ENCODE data around the gene FBXO17. TPM values are rescaled to one million over a fixed set of nuclear protein-coding genes. Genes with fewer than 3 reads are reported as not detected.

FBXO17 gene
- total RNA-seq, 3 donors from 2014 or later: 14.2 to 67.2 (median 28.5) TPM

DNA sequence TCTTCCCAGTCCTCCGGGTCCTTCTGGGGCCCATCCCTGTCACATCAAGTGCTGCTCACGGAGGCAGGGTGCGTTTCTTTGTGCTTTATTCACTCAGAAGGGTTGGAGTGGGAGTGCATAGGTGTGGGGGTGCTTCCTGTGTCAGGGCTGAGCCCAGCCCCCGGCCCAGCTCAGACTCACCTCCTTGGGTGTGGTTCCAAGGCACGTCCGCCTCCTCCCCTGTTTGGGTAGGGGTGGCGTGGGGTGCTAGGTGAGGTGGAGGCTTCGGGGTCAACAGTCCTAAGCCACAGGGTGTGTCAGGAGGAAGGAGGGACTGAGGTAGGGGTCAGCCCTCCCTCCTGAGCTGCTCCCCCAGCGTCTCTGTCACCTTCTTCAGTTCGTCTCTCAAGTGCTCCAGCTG is 66.6 kb downstream of the FBXO17 start:
- intact Hi-C loops (cut with DNase I; ENCODE audit: low total_unique reads): no loop called here
- TF ChIP-seq POLR2AphosphoS5 (IDR thresholded peaks at IDR 0.05) (no peak), POLR2A (IDR thresholded peaks at IDR 0.05) (no peak)
- TF ChIP-seq, protein P1, sequence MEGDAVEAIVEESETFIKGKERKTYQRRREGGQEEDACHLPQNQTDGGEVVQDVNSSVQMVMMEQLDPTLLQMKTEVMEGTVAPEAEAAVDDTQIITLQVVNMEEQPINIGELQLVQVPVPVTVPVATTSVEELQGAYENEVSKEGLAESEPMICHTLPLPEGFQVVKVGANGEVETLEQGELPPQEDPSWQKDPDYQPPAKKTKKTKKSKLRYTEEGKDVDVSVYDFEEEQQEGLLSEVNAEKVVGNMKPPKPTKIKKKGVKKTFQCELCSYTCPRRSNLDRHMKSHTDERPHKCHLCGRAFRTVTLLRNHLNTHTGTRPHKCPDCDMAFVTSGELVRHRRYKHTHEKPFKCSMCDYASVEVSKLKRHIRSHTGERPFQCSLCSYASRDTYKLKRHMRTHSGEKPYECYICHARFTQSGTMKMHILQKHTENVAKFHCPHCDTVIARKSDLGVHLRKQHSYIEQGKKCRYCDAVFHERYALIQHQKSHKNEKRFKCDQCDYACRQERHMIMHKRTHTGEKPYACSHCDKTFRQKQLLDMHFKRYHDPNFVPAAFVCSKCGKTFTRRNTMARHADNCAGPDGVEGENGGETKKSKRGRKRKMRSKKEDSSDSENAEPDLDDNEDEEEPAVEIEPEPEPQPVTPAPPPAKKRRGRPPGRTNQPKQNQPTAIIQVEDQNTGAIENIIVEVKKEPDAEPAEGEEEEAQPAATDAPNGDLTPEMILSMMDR (IDR thresholded peaks at IDR 0.05): no peak
- H3K9me3 ChIP-seq: no peaks in the 10 kb centered on the region
- no peaks in the 10 kb centered on the region for H3K27me3 ChIP-seq
- no peak overlapping the region for H3K4me3 ChIP-seq
- H3K27ac ChIP-seq: no peak overlapping the region
- no peak for DNase-seq (ENCODE audit: low spot score in 2 of 2)
- no peaks in the 10 kb centered on the region for H3K4me1 ChIP-seq
- peaks cover 4% of the 10 kb centered on the region for H3K36me3 ChIP-seq

DNA sequence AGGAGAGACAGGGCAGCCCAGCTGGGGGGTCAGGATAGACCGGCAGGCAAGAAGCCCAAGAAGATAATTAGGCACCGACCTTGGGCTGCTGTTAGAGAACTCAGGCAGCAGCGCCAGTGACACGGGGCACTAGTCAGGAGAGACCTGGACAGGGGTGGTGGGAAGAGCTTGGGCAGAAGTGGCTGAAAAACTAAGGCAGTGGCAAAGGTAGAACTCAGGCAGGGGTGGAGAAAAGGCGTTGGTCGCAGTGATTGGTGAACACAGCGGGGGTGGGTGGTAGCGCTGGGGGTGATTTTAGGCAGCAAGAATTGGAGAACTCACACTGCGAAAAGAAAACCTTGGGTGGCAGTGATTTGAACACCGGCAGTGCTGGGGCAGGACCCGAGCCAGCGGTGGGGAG is 67.9 kb downstream of the FBXO17 start:
- H3K27ac ChIP-seq: no peak overlapping the region
- H3K9me3 ChIP-seq: no peaks in the 10 kb centered on the region
- TF ChIP-seq POLR2A (IDR thresholded peaks at IDR 0.05) (no peak), POLR2AphosphoS5 (IDR thresholded peaks at IDR 0.05) (no peak)
- TF ChIP-seq, protein P1 (IDR thresholded peaks at IDR 0.05): no peak
- no peak for DNase-seq (ENCODE audit: low spot score in 2 of 2)
- H3K27me3 ChIP-seq: no peaks in the 10 kb centered on the region
- H3K4me1 ChIP-seq: no peaks in the 10 kb centered on the region
- H3K36me3 ChIP-seq: peaks cover 4% of the 10 kb centered on the region
- no peak overlapping the region for H3K4me3 ChIP-seq
- intact Hi-C loops (cut with DNase I; ENCODE audit: low total_unique reads): no loop called here

DNA sequence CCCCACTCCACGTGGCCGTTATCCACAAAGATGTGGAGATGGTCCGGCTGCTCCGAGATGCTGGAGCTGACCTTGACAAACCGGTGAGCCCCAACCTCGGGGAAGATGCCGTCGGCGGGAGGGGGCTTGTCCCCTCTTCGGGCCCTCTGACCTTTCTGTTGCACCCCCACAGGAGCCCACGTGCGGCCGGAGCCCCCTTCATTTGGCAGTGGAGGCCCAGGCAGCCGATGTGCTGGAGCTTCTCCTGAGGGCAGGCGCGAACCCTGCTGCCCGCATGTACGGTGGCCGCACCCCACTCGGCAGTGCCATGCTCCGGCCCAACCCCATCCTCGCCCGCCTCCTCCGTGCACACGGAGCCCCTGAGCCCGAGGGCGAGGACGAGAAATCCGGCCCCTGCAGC is 68.3 kb downstream of the FBXO17 start:
- Histone ChIP-seq H3K9me3 (no peaks in the 10 kb centered on the region), H3K27ac (no peak overlapping the region), H3K4me3 (no peak overlapping the region), H3K27me3 (no peaks in the 10 kb centered on the region), H3K36me3 (peaks cover 4% of the 10 kb centered on the region), H3K4me1 (no peaks in the 10 kb centered on the region)
- intact Hi-C loops (cut with DNase I; ENCODE audit: low total_unique reads): no loop called here
- no peak for DNase-seq (ENCODE audit: low spot score in 2 of 2)
- TF ChIP-seq POLR2AphosphoS5 (IDR thresholded peaks at IDR 0.05) (no peak), POLR2A (IDR thresholded peaks at IDR 0.05) (no peak)
- TF ChIP-seq, protein P1 (IDR thresholded peaks at IDR 0.05): no peak

DNA sequence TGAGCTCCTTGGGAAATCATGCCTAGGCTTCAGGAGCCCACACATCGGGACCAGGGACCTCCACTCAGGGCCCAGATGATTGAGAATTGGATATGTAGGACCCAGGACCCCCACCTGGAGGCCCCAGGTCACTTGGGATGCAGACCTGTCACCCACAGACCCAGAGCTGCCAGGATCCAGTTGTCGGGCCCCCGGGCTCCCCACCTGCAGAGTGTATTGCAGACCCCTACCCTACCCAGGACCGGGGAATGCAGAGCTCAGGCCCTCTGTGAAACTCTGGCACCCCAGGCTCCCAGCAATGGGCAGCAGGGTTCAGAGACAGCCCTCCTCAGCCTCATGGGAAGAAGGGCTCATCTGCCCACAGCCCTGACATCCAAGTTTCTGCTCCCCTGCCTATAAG is 69.9 kb downstream of the FBXO17 start:
- no peak for DNase-seq (ENCODE audit: low spot score in 2 of 2)
- Histone ChIP-seq H3K27me3 (no peaks in the 10 kb centered on the region), H3K4me1 (peaks cover 0 to 3% of the 10 kb centered on the region in 2 donors), H3K9me3 (no peaks in the 10 kb centered on the region), H3K36me3 (peaks cover 4% of the 10 kb centered on the region), H3K4me3 (no peak overlapping the region), H3K27ac (no peak overlapping the region)
- intact Hi-C loops (cut with DNase I; ENCODE audit: low total_unique reads): no loop called here
- TF ChIP-seq POLR2A (IDR thresholded peaks at IDR 0.05) (no peak), POLR2AphosphoS5 (IDR thresholded peaks at IDR 0.05) (no peak)
- TF ChIP-seq, protein P1 (IDR thresholded peaks at IDR 0.05): no peak

DNA sequence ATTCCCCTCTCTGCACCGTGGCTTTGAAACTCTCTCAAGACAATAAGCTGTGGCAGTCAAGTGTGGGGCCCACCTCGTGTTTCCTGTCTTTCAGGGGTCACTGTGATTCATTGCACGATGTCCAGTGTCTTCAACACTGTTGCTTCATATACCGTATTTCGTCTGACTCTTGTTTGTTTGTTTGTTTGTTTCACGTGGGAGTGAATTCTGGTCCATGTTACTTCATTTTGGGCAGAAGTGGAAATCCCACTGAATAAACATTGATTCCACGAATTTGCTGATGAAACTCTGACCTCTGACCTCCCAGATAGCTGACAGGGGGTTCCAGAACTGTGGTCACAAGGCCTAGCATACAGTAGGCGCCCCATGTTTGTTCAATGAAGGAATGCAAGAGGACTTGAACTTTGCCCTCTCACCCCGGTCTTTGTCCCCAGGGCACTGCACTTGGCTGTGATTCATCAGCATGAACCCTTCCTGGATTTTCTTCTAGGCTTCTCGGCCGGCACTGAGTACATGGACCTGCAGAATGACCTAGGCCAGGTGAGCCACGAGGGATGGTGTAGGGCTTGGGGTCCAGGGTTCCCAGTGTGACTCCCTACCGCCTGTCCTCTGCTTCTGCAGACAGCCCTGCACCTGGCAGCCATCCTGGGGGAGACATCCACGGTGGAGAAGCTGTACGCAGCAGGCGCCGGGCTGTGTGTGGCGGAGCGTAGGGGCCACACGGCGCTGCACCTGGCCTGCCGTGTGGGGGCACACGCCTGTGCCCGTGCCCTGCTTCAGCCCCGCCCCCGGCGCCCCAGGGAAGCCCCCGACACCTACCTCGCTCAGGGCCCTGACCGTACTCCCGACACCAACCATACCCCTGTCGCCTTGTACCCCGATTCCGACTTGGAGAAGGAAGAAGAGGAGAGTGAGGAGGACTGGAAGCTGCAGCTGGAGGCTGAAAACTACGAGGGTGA is 70.7 kb downstream of the FBXO17 start:
- no peak overlapping the region for H3K27ac ChIP-seq
- TF ChIP-seq POLR2A (IDR thresholded peaks at IDR 0.05): no peak
- no peak for TF ChIP-seq POLR2AphosphoS5 (IDR thresholded peaks at IDR 0.05)
- TF ChIP-seq, protein P1 (IDR thresholded peaks at IDR 0.05): no peak

More for the DNA sequence above, 70.7 kb downstream of the FBXO17 start:
- no peak overlapping the region for H3K4me3 ChIP-seq
- peaks cover 4% of the 10 kb centered on the region for H3K36me3 ChIP-seq
- no peaks in the 10 kb centered on the region for H3K9me3 ChIP-seq
- DNase-seq (ENCODE audit: low spot score in 2 of 2): no peak
- H3K4me1 ChIP-seq: peaks cover 0 to 6% of the 10 kb centered on the region in 2 donors
- intact Hi-C loops (cut with DNase I; ENCODE audit: low total_unique reads): no loop called here
- no peaks in the 10 kb centered on the region for H3K27me3 ChIP-seq
